HG03432 (cell line): ENCODE results near the gene NUDT7.
A peak's percentile ranks its signal among the peaks of the same experiment; 100 is the strongest.

Experiments used
- ATAC-seq: cut with Tn5 transposase; IDR thresholded peaks from one replicate; pipeline ENCODE4 v1.9.1; 2021; ENCODE audit warnings: mild to moderate bottlenecking, moderate library complexity; ENCODE audit not compliant: unreplicated experiment

NUDT7 gene

DNA sequence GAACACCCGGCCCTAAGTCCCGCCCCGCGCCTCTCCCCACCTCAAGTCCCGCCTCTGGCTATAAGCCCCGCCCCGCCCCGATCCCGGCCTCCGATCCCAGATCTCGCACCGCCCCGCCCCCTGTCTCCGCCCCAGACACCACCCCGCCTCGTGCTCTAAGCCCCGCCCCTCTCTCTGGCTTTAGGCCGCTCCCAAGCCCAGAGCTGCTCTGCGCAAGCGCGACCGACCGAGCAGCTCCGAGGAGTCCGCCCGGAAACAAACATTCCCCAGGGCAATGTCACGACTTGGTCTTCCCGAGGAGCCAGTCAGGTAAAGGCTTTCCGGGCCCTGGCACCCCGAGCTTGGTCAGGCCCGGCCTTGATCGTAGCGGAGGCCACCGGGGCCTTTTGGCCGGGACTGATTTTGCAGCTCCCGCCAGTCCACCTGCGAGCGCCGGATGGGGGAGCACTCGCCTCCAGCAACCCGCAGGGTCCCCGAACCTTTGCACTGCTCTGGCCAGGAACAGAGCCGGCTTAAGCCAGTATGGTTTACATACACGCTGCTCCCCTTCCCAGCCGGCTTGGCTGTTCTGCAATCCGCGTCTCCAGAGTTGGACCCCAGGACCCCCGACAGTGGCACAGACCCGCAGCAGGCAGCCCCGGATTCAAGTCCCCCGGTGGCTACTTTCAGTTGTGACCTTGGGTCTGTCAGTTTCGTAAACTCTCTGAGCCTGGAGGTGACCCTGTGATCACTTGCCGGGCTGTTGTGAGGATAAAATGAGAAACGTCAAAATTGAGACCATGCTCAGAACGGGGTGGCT, at the start of gene NUDT7:
Gene NUDT7 (plus strand): TSS at position 206 of the 799 bp plus-strand sequence. CDS start 69 bp downstream, at position 275.
- peak; percentile 90 for ATAC-seq

DNA sequence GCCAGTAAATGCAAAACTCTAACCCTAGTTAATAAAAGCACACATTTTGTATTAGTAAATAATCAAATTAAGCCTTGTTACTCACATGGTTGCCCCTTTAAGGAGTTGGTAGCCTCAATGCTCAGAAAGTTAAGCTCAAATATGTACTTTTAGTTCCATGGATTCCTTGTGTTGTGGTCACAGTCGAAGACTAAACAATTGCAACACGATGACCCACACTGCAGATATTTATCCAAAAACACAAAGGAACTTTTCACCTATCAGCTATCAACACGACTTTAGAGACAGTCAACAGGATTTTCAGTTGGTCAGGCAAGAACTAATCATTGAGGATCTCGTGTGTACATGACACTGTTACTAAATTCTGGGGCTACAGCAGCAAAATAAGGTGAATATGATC, 47.4 kb upstream of the NUDT7 start:
- no peak for ATAC-seq

DNA sequence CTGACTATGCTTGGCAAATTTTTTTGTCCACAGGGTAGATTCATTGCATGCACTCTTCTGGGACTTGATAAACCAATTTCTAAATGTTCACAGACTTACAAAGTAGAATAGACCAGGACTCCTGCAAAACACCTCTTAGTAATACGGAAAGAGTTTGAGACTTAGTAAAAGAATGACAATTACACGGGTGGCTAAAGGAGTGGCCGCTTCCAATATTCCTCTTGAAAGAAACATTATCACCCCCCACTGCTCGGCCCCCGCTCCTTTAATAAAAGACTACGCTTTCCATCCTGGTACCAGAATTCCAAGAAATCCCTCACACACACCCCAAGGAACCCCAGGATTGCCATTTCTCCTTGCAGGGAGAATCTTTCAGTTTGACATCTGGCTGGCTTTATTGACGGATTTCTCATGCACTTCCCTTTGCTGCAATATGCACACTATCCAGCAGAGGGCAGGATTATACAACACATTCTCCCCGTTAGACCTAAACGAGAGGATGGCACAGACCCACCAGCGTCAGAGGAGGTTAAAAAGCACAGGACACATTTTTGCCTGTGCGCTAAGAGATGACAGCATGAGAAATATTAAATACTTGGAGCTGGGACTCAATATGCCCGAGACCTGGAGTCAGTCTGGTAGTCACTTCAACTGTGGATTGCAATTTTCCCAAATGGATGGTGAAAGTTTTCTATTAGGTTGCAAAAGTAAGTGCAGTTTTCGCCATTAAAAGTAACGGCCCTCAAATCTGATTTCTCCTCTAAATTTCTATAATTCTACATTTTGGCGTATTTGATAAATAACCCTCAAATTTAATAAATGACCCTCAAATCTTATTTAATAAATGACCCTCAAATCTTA, 46.6 kb upstream of the NUDT7 start:
- ATAC-seq, result no peak

DNA sequence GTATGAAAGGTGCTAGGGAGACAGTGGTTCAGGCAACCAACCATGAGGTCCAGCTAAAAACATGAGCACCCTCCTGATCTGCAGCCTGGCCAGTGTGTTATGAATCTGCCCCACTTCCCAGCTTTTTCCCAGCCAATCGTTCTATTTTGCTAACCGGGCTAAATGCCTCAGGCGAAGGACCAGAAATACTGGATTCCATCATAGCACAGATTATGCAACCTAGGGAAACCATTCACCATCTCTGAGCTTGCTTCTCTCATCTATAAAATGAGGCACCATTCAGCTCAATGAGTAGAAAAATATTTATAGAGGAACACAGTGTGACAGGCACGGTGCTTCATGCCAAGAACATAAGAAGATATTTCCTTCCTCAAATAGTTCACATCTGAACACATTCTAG, 45.2 kb upstream of the NUDT7 start:
- no peak for ATAC-seq

DNA sequence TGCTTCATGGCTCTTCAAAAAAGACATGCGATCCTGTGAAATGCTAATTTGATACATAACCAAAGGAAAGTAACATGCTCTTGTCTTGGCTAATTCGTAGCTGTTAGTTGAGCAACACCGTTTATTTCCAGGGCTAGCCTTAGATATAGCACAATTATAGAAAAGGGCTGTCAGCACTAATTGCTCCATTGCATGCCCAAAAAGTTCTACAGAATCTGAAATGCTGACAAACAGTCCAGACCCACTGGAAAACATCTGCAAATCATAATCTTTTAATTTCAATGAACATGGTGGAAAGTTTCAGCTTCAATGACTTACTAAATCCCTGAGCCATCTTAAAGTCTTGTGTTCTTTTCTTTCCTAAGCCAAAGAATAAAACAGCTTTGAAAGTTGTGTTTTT, 42.9 kb upstream of the NUDT7 start:
- ATAC-seq, result no peak

DNA sequence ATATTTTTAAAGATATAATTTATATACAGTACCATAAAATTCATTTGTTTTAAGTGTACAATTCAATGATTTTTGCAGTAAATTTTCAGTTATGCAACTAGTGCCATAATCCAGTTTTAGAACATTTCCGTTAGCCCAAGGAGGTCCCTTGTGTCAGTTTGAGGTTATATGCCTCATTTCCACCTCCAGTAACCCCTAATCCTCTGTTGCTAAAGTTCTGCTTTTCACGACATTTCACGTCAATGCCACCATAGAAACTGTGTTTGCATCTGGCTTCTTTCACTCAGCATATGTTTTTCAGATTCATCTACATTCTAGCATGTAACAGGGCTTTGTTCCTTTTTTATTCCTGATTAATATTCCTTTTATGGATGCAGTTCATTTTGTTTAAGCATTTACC, 42.4 kb upstream of the NUDT7 start:
- ATAC-seq, result no peak

DNA sequence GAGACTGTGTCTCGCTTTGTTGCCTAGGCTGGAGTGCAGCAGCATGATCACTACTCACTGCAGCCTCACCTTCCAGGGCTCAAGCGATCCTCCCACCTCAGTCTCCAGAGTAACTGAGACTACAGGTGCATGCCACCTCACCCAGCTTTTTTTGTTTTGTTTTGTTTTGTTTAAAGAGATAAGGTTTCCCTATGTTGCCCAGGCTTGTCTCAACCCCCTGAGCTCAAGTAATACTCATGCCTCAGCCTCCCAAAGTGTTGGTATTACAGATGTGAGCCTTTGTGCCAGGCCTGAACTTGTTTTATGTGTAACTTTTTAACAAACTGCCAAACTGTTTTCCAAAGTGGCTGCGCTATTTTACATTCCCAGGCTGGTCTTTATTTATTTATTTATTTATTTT, 41.8 kb upstream of the NUDT7 start:
- no peak for ATAC-seq

DNA sequence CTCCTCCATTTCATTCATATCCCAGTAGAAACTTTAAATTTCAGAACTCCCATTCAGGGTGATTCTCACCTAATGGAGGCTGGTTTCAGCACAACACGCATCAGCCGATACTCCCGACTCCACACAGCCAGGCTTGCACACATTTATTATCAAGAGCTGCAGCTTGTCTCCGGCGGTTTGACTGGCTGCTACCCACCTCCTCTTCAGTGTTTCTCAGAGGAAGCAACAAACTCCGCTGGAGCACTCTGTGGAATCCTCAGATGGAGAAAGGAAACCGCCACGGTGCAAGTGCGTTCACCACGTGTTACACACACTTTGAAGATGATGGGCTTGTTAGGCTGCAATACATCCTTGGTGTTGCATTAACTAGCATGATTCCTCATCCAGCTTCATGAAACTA, 39.7 kb upstream of the NUDT7 start:
- ATAC-seq, result no peak

DNA sequence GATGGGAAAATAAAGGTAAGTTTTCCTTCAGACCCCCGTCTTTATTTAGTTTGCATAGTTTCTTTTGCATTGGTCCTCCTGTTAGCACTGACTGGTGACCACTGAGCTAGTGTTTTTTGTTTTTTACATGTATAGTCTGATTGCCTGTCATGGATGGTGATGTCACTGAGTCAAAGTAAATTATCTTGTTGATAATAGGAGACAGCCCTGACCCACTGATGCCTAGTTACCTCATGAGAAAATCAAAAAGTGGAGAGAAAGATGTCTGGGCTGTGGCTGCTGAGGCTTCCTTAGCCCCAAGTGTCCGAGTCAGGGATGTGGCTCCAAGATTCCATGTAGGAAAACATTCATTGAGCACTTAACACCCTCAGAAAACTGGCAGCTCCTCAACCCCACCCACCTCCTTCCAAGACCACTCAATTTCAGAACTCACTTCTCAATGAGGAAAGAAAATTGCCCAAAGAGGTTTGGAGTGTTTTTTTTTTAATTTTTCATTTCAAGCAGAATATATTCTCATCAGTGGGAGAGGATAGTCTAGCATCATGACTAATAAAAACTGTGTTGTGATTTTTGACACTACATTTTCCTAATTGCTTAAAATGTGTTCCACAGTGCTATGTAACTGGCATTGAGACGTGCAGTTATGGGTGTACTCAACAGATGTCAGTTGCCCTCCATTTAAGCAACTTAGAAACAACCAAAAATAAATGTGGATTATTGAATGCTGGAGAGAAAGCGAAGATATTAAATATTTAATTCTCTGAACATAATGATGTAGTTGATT, 38.7 kb upstream of the NUDT7 start:
- ATAC-seq, result no peak

DNA sequence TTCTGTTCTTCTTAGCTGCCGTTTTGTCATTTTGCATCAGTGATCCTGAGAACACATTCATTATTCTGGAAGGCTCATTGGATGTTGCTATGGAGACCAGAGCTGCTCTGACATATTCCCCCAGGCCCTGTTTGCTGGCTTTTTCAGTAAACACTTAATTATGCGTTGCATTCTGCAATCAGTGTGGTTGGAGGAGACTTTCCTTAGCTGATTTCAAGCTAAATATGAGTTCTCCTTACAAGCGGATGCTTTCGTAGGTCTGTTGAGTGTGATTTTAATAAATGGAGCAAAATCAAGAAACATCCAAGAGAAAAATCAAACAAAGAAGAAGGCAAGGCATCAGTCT, 38.2 kb upstream of the NUDT7 start:
- ATAC-seq, result no peak

DNA sequence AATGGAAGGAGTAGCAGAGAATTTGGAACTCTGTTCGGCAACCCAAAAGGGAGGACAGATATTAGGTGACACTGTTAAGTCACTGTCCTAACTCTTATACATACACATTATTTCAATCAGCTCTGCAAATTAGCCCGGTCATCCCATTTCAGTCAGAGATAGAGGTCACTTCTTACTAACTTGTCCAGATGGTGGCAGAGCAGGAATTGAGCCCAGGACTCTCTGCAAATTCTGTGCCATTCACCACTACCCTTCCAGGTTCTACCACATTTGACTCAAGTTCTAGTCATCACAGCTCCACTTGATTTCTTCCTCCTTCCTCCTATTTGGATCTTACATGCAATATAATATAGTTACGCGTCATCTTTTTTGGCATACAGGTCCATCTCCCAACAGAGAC, 35.9 kb upstream of the NUDT7 start:
- ATAC-seq, result no peak

DNA sequence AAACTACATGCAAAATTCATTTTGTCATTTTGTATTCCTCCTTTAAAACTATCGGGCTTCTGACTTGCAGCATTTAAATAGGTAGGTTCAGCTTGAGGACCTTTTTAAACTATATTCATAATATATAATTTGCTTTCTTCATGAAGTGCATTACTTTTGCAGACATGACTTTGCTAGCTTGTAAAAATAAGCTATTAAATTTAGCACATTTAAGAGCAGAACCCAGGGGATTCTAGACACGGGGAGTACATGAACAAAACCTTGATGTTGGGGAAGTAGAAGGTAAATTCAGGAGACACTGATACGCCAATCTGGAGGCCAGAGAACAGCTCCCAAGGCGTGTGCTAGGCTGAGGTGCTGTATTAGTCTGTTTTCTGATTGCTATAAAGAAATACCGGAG, 32.3 kb upstream of the NUDT7 start:
- ATAC-seq, result no peak

DNA sequence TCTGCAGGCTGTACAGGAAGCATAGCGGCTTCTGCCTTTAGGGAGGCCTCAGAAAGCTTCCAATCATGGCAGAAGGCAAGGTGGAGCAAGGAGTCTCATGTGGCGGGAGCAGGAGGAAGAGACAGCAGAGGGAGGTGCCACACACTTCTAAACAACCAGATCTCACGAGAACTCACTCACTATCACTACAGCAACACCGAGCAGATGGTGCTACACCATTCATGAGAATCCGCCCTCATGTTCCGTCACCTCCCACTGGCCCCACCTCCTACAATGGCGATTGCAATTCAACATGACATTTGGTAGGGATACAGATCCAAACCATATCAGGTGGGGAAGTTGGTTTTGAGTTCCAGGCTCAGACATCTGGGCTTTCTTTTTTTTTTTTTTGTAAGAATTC, 31.9 kb upstream of the NUDT7 start:
- ATAC-seq, result no peak

DNA sequence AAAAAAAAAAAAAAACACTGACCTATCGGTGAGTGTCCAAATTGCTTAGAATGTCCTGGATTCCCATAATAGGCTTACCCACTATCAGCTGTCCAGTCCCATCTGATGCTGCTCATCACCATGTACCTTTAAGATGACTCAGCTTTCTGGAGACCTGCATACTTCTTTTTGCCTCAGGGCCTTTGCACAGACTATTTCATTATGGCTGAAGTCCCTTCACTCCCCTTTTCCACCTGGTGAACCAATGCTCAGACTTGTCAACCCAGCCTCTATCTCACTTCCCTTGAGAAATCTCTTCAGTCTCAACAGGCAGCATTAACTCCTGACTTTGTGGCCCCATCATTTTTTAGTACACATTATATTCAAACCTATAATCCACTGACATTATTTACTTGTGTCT, 29.7 kb upstream of the NUDT7 start:
- no peak for ATAC-seq

DNA sequence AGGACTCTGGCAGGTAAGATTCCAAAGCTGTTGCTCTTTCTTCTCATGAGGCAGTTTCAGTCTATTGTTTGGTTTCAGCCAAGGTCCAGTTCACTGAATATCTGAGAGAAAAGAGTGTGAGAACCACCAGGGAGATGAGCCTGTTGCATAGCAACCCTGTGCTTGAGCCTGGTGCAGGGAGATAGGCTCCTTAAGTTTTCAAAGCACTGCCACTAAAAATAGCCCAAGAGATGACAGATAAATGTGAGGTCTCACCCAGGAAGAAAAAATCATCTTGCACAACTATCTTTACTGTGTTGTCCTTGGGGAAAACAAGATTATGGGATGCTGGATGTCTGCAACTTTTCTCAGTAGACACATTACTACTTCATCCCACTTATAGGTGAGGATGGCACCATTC, 26.2 kb upstream of the NUDT7 start:
- no peak for ATAC-seq

DNA sequence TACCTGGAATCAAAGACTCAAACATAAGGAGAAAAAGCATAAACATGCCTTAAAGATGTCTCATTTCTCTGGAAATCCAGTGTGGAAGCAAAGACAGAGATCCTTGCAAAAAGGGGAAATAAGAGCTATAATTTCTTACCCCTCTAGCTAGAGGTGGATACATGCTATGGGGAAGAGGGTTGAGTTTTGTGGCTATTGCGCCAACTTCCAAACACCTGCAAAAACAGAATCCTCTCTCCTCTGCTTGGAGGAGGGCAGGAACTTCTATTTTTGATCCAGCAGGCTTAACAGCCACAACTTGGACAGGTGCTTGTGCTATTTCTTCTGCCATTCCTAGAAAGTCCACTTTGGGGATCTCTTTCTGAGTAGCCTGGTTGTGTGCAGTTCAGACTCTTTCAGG, 21.5 kb upstream of the NUDT7 start:
- ATAC-seq, result no peak

DNA sequence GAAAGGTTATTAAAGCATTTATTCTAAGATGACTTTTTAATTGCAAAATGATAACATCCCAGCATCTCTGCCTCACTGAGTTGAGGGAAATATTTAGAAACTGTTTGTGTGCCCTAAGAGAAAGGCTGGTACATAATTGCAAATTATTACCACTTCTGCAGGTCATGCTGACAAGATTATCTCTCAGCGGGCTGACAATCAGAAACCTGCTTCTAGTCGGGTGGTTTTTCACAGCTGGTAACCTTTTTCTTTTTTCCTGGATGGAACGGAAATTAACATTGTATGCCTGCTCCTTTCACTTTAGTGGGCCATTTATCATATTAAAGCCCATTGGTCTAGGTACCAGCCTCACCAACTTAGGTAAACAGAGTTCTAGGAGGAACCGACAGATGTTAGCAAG, 17.0 kb upstream of the NUDT7 start:
- no peak for ATAC-seq

DNA sequence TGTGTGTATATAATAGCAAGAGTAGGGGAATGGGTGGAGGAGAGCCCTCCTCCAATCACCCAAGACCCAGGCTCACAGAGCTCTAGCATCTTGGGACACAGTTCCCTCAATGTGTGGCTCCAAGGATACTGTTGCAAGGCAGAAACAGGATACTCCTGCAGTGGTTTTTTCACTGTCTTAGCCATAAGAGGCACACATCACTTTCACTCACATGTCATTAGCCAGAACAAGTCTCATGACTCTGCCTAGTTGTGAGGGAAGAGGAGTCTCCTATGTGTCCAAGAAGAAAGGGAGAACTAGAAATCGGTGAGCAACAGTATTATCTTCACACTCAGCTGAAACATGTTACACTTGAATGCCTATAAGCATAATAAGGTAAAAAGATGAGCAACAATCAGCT, 11.1 kb upstream of the NUDT7 start:
- no peak for ATAC-seq

DNA sequence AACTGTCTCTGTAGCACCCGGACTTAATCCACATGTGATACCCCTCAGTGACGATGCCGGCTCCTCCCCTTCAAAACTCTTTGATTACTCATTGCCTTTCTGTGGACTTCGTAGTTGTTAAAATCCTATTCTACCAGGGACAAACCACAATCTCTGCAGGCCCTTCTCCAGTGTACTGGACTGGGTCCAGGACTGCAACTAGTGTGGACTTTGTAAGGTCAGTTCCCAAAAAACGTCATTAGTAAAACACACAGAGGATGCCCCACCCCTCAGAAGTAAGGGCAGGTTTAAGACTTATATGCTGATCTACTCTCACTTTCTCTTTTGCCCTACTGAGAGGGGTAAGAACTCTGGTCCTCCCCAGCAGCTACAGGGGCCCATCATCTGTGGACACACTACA, 10.5 kb upstream of the NUDT7 start:
- no peak for ATAC-seq

DNA sequence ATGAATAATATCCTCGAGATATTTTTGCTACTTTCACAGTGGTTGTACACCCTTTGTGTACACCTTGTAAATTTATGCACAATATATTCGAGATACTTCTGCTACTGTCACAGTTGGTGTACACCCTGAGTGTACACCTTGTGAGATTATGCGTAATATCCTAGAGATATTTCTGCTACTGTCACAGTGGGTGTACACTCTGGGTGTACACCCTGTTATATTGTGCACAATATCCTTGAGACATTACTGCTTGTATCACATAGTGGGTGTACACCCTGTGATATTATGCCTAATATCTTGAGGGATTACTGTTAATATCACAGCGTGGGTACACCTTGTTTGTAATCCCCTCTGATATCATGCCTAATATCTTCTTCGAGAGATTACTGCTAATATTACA, 7.2 kb upstream of the NUDT7 start:
- no peak for ATAC-seq

DNA sequence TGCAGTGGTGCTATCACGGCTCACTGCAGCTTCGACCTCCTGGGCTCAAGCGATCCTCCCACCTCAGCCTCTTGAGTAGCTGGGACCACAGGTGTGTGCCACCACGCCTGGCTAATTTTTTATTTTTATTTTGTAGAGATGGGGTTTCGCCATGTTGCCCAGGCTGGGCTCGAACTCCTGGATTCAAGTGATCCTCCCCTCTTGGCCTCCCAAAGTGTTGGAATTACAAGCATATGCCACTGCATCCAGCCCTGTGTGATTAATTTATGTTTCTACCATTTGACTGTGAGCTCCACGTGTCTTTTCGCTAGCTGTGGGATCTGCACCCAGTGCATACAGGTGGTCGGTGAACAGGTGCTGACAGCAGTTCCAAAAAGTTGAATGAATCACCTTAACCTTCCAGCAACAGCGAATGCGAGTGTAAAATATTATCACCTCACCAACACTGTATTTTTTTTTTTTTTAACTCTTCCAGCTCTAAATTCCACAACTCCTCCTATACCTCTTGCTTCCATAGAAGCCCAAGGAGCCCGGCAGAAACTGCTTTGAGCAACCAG, 484 bp upstream of the NUDT7 start:
- ATAC-seq, result peak; percentile 32
